Right ventricle myocardium superior (tissue), 1 donor: ENCODE data around the gene PRKN. TPM values are rescaled to one million over a fixed set of nuclear protein-coding genes. Genes with fewer than 3 reads are reported as not detected.

Experiments used
- ATAC-seq: fragments of 200-7000 bp; cut with Tn5 transposase; one replicate; pipeline ENCODE4 v1.9.1; 2020; ENCODE audit warnings: mild to moderate bottlenecking; ENCODE audit not compliant: poor library complexity
- DNase-seq: peaks from one replicate; pipeline ENCODE4 v3.0.0-alpha.2; 2020
- intact Hi-C: fragments of 100-400 bp; cut with DNase I; formaldehyde crosslinking; loops from one replicate; pipeline ENCODE4 v1.11.2; 2022
- total RNA-seq: library from RNA; stranded (reverse); fragmentation: NEBNext Ultra II Directional; extraction: Animal tissue kit (Norgen Biotek cat#: 25700); gene quantifications from one replicate; pipeline ENCODE4 v1.2.1, GENCODE V29; 2021
- donor health status: DM: no; HTN: yes; CAD: no; lungs with severe emphysema.

Gene PRKN
- total RNA-seq, 1 donor from 2014 or later, result 20.6 TPM

GRCh38 chr6:162154930-162155329 is 572.6 kb downstream of the PRKN start:
- intact Hi-C loops, result no loop called here
- DNase-seq, result no peak
- ATAC-seq, result no peak

GRCh38 chr6:162154001-162154400 is 573.6 kb downstream of the PRKN start:
- ATAC-seq (no peak), DNase-seq (no peak)
- intact Hi-C loops, result no loop called here

GRCh38 chr6:162153120-162153519 is 574.4 kb downstream of the PRKN start:
- DNase-seq (no peak), ATAC-seq (no peak)
- intact Hi-C loops, result no loop called here

- intact Hi-C loops, result no loop called here
- no peak for DNase-seq
- no peak for ATAC-seq
Observed at GRCh38 chr6:162151021-162151665, 576.4 kb downstream of the PRKN start.

- ATAC-seq (no peak), DNase-seq (no peak)
- intact Hi-C loops, result no loop called here
Observed at GRCh38 chr6:162150295-162150694, 577.3 kb downstream of the PRKN start.

GRCh38 chr6:162149786-162150185 is 577.8 kb downstream of the PRKN start:
- ATAC-seq (no peak), DNase-seq (no peak)
- intact Hi-C loops, result no loop called here

- intact Hi-C loops, result no loop called here
- DNase-seq, result no peak
Observed at GRCh38 chr6:162147805-162148204, 579.8 kb downstream of the PRKN start.

GRCh38 chr6:162147281-162147680 is 580.3 kb downstream of the PRKN start:
- ATAC-seq, result no peak
- intact Hi-C loops, result no loop called here
- DNase-seq, result no peak

More at GRCh38 chr6:162147805-162148204, 579.8 kb downstream of the PRKN start:
- ATAC-seq, result no peak

GRCh38 chr6:162140251-162140852 is 587.2 kb downstream of the PRKN start:
- intact Hi-C loops, result no loop called here
- DNase-seq (no peak), ATAC-seq (no peak)

GRCh38 chr6:162125659-162126058 is 601.9 kb downstream of the PRKN start:
- no peak for ATAC-seq

GRCh38 chr6:162124710-162125435 is 602.7 kb downstream of the PRKN start:
- intact Hi-C loops, result no loop called here
- ATAC-seq (no peak), DNase-seq (no peak)

More at GRCh38 chr6:162125659-162126058, 601.9 kb downstream of the PRKN start:
- no peak for DNase-seq
- intact Hi-C loops, result no loop called here

GRCh38 chr6:162123797-162124196 is 603.8 kb downstream of the PRKN start:
- DNase-seq, result no peak
- intact Hi-C loops, result no loop called here
- ATAC-seq, result peak; percentile 43

- peak; percentile 41 for DNase-seq
- peak; percentile 85 for ATAC-seq
- intact Hi-C loops, result no loop called here
Observed at GRCh38 chr6:162119341-162119740, 608.2 kb downstream of the PRKN start.

GRCh38 chr6:162118706-162119105 is 608.9 kb downstream of the PRKN start:
- ATAC-seq (no peak), DNase-seq (no peak)
- intact Hi-C loops, result no loop called here

- ATAC-seq (no peak), DNase-seq (no peak)
- intact Hi-C loops, result no loop called here
Observed at GRCh38 chr6:162116902-162117525, 610.6 kb downstream of the PRKN start.

- ATAC-seq (peak; percentile 77), DNase-seq (no peak)
- intact Hi-C loops, result no loop called here
Observed at GRCh38 chr6:162109480-162110050, 618.0 kb downstream of the PRKN start.

GRCh38 chr6:162108041-162108440 is 619.5 kb downstream of the PRKN start:
- ATAC-seq (no peak), DNase-seq (no peak)
- intact Hi-C loops, result no loop called here

GRCh38 chr6:162100096-162100495 is 627.5 kb downstream of the PRKN start:
- intact Hi-C loops, result no loop called here
- ATAC-seq, result no peak
- no peak for DNase-seq

- DNase-seq (no peak), ATAC-seq (no peak)
- intact Hi-C loops, result no loop called here
Observed at GRCh38 chr6:162099685-162100084, 627.9 kb downstream of the PRKN start.
